ENCODE results near the gene MAMLD1. TPM values are rescaled to one million over a fixed set of nuclear protein-coding genes. Genes with fewer than 3 reads are reported as not detected.

Gene MAMLD1
- total and polyA plus RNA-seq, 9 of the 15 experiments (the other 6 are each of a cell fraction or from before 2014, with no cell fraction given) = 0.12 to 0.18 TPM; not detected in 7

DNA sequence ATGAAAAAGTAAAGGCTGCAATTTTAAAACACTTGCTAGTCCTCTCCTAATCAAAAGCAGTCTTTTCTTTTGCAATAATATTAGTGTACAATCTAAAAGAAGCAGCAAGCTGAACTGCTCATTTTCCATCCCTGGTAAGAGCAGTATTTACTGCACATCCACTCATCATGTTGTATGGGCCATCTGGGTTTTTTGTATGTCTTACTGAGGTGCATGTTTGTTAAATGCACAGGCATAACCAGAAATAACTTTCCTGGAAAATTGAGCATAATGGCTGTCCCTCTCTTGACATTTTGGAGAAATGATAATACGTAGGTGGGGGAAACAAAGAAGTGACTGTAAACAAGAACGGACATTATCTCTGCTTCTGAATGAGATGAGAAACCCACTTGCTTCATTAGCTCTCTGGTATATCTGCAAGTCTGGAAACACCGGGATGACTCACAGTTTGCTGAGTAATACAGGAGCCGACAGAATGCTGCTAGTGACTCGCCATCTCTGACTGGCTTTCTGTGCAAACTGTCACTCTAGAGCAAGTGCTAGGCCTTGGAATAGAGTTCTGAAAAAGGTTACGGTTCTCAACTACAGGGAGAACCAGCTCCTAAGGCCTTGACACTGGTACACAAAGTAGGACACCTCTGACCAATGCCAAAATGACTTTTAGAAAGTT, 119.6 kb downstream of the MAMLD1 start (continued):
- TF ChIP-seq BMI1 (IDR thresholded peaks at IDR 0.05; ENCODE audit: low read length) (no peak), ZNF184 (CRISPR knock-in tag; IDR thresholded peaks at IDR 0.05) (no peak), THRB (CRISPR knock-in tag; conservative IDR thresholded peaks at IDR 0.05) (no peak), EZH2 (IDR thresholded peaks at IDR 0.05; ENCODE audit: borderline replicate concordance, low read depth, low read length) (no peak), TAF1 (IDR thresholded peaks at IDR 0.05; ENCODE audit: control insufficient read depth, extremely low read depth, insufficient read depth, low read length, severe bottlenecking) (no peak), ZC3H4 (CRISPR knock-in tag; IDR thresholded peaks at IDR 0.05; ENCODE audit: borderline replicate concordance) (no peak), NR2C1 (IDR thresholded peaks at IDR 0.05) (no peak), NR2C1 (tag; IDR thresholded peaks at IDR 0.05) (no peak), SOX6 (IDR thresholded peaks at IDR 0.05) (peak; percentile 42; the same call in 1 of the 2 replicates), NCOA4 (IDR thresholded peaks at IDR 0.05; ENCODE audit: partially characterized antibody) (no peak), ZNF134 (CRISPR knock-in tag; conservative IDR thresholded peaks at IDR 0.05) (no peak), NFE2 (IDR thresholded peaks at IDR 0.05; ENCODE audit: low read depth) (peak; percentile 68), ZC3H8 (IDR thresholded peaks at IDR 0.05) (no peak), ZNF778 (CRISPR knock-in tag; IDR thresholded peaks at IDR 0.05) (no peak), JUND (IDR thresholded peaks at IDR 0.05; ENCODE audit: borderline replicate concordance, low read depth, low read length) (peak; percentile 85), JUND (tag; IDR thresholded peaks at IDR 0.05; ENCODE audit: borderline replicate concordance, low read depth, low read length) (peak; percentile 90; the same call in 2 of the 3 replicates), NRF1 (conservative IDR thresholded peaks at IDR 0.05 in 1 of 2, IDR thresholded peaks at IDR 0.05 in 1 of 2) (0 out of 4 replicates have a peak, but pooled peaks of 1 of the 2 experiments have one; percentile 23), MIER1 (IDR thresholded peaks at IDR 0.05; ENCODE audit: low read depth) (no peak), POLR3A (IDR thresholded peaks at IDR 0.05; ENCODE audit: borderline replicate concordance, extremely low read depth, insufficient read depth, insufficient read length) (no peak)
- TF ChIP-seq, protein P1, sequence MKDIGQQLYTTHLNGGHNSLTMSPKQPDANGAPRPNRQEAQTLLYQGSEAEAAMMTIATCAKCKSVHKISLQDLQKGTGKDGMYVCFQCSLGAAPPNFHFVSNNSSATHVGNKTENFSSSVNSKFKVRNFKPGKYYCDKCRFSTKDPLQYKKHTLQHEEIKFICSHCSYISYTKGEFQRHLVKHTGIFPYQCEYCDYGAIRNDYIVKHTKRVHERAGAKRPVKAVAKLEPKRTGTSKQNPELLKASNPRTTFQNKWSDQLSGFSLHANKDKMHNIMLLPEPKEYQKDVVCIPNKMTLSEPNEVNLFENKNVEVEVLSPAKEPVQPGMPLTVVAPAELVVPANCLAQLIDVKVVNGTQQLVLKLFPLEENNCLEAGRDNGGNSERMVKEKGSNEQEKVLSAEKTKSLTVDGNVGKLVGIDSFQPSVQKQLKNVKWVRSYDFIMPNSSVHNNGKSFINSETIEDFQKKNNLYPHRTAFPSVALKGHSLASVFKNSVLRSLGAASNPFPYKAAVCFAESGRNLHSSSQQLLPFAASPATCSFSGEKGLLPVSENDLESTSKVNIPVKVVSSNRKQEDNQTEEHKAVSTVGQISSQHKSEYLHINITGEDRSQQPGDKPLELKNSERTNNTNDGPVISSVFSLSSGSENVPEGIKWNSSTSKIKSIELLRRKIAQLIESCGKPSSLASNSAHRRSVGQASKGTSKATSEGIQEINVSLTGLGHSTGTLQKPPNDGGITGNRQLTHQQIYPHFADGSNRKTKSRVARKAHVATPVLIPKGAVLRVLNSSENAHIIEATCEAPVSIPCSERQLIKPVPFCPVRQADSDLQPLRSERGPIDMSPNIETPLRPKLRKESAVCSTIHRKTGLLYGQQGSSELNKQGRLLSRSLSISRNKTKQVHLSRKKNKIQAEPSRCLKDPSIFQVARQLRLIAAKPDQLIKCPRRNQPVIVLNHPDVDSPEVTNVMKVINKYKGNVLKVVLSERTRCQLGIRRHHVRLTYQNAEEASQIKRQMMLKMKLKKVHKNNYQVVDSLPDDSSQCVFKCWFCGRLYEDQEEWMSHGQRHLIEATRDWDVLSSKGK (CRISPR knock-in tag; IDR thresholded peaks at IDR 0.05) = no peak
- TF ChIP-seq, protein P2, sequence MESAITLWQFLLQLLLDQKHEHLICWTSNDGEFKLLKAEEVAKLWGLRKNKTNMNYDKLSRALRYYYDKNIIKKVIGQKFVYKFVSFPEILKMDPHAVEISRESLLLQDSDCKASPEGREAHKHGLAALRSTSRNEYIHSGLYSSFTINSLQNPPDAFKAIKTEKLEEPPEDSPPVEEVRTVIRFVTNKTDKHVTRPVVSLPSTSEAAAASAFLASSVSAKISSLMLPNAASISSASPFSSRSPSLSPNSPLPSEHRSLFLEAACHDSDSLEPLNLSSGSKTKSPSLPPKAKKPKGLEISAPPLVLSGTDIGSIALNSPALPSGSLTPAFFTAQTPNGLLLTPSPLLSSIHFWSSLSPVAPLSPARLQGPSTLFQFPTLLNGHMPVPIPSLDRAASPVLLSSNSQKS (CRISPR knock-in tag; IDR thresholded peaks at IDR 0.05) = no peak
- TF ChIP-seq, protein P3, sequence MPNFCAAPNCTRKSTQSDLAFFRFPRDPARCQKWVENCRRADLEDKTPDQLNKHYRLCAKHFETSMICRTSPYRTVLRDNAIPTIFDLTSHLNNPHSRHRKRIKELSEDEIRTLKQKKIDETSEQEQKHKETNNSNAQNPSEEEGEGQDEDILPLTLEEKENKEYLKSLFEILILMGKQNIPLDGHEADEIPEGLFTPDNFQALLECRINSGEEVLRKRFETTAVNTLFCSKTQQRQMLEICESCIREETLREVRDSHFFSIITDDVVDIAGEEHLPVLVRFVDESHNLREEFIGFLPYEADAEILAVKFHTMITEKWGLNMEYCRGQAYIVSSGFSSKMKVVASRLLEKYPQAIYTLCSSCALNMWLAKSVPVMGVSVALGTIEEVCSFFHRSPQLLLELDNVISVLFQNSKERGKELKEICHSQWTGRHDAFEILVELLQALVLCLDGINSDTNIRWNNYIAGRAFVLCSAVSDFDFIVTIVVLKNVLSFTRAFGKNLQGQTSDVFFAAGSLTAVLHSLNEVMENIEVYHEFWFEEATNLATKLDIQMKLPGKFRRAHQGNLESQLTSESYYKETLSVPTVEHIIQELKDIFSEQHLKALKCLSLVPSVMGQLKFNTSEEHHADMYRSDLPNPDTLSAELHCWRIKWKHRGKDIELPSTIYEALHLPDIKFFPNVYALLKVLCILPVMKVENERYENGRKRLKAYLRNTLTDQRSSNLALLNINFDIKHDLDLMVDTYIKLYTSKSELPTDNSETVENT (CRISPR knock-in tag; IDR thresholded peaks at IDR 0.05) = no peak

All from K562 (cell line).